Immature natural killer cell (primary cell): ENCODE data around the gene RAB15. TPM values are rescaled to one million over a fixed set of nuclear protein-coding genes. Genes with fewer than 3 reads are reported as not detected.

ENCODE experiments used
- DNase-seq, 3 donors: peaks; one replicate each; pipeline ENCODE4 v3.0.0; 2022; ENCODE audit warnings: mixed read lengths in 1 of 3
- H3K27ac Mint-ChIP-seq, 6 donors: one replicate each; pipeline ENCODE4 v1.8.0; 2020; ENCODE audit warnings: mixed read lengths in 6 of 6, mild to moderate bottlenecking in 5 of 6, inconsistent platforms in 4 of 6, moderate library complexity in 3 of 6
- H3K27me3 Mint-ChIP-seq, 3 donors: one replicate each; pipeline ENCODE4 v1.8.0; 2020 to 2021; ENCODE audit warnings: low read depth in 3 of 3, mild to moderate bottlenecking in 3 of 3, mixed read lengths in 3 of 3, moderate library complexity in 3 of 3, inconsistent platforms in 1 of 3
- H3K36me3 Mint-ChIP-seq, 3 donors: one replicate each; pipeline ENCODE4 v1.8.0; 2020; ENCODE audit warnings: mixed read lengths in 3 of 3, inconsistent platforms in 2 of 3, mild to moderate bottlenecking in 2 of 3
- H3K4me1 Mint-ChIP-seq, 2 donors: one replicate each; pipeline ENCODE4 v1.8.0; 2020; ENCODE audit warnings: inconsistent platforms in 2 of 2, mild to moderate bottlenecking in 2 of 2, mixed read lengths in 2 of 2, moderate library complexity in 1 of 2
- H3K4me3 Mint-ChIP-seq, 5 donors: one replicate each; pipeline ENCODE4 v1.8.0; 2020; ENCODE audit warnings: mild to moderate bottlenecking in 5 of 5, mixed read lengths in 5 of 5, inconsistent platforms in 3 of 5, moderate library complexity in 3 of 5
- H3K9me3 Mint-ChIP-seq, 6 donors: one replicate each; pipeline ENCODE4 v1.8.0; 2020; ENCODE audit warnings: mild to moderate bottlenecking in 6 of 6, mixed read lengths in 6 of 6, inconsistent platforms in 4 of 6, moderate library complexity in 3 of 6
- polyA plus RNA-seq, 3 donors: library from polyadenylated mRNA; unstranded; fragments of 300-500 nt; fragmentation: Illumina TruSeq; gene quantifications; one replicate each; pipeline ENCODE4 v1.2.3, GENCODE V29; 2021

Gene RAB15
- polyA plus RNA-seq, 3 donors from 2014 or later: 0.52 to 1.2 (median 1.1) TPM

GRCh38 chr14:64956697-64957406 is 15.3 kb downstream of the RAB15 start:
- H3K4me1 Mint-ChIP-seq: peaks cover 6 to 8% of the 10 kb centered on the region in 2 donors
- peaks cover 0 to 8% (median 4%) of the 10 kb centered on the region in 3 donors for H3K36me3 Mint-ChIP-seq
- no peaks in the 10 kb centered on the region for H3K9me3 Mint-ChIP-seq
- DNase-seq: no peak
- H3K4me3 Mint-ChIP-seq: no peak overlapping the region
- H3K27ac Mint-ChIP-seq: no peak overlapping the region
- no peaks in the 10 kb centered on the region for H3K27me3 Mint-ChIP-seq

GRCh38 chr14:64955297-64955696 is 16.8 kb downstream of the RAB15 start:
- no peaks in the 10 kb centered on the region for H3K27me3 Mint-ChIP-seq
- no peak overlapping the region for H3K4me3 Mint-ChIP-seq
- peaks cover 0 to 9% (median 4%) of the 10 kb centered on the region in 3 donors for H3K36me3 Mint-ChIP-seq
- no peak for DNase-seq
- H3K9me3 Mint-ChIP-seq: no peaks in the 10 kb centered on the region
- peaks cover under 1 to 4% of the 10 kb centered on the region in 2 donors for H3K4me1 Mint-ChIP-seq
- H3K27ac Mint-ChIP-seq: no peak overlapping the region

- Mint-ChIP-seq H3K27ac (no peak overlapping the region), H3K9me3 (no peaks in the 10 kb centered on the region), H3K4me1 (peaks cover 0 to 4% of the 10 kb centered on the region in 2 donors), H3K4me3 (no peak overlapping the region), H3K27me3 (no peaks in the 10 kb centered on the region), H3K36me3 (peaks cover 0 to 11% (median 6%) of the 10 kb centered on the region in 3 donors)
- DNase-seq: no peak
Observed at GRCh38 chr14:64954491-64955240, 17.5 kb downstream of the RAB15 start.

GRCh38 chr14:64953661-64954060 is 18.5 kb downstream of the RAB15 start:
- no peaks in the 10 kb centered on the region for H3K27me3 Mint-ChIP-seq
- H3K27ac Mint-ChIP-seq: peak overlapping the region in 1 of 6 donors; percentile 51
- no peak overlapping the region for H3K4me3 Mint-ChIP-seq
- no peak for DNase-seq
- H3K36me3 Mint-ChIP-seq: peaks cover 0 to 11% (median 7%) of the 10 kb centered on the region in 3 donors
- H3K9me3 Mint-ChIP-seq: no peaks in the 10 kb centered on the region
- peaks cover 0 to 4% of the 10 kb centered on the region in 2 donors for H3K4me1 Mint-ChIP-seq

GRCh38 chr14:64953310-64953654 is 18.9 kb downstream of the RAB15 start:
- H3K9me3 Mint-ChIP-seq: no peaks in the 10 kb centered on the region
- peaks cover 0 to 4% of the 10 kb centered on the region in 2 donors for H3K4me1 Mint-ChIP-seq
- no peak for DNase-seq
- H3K27me3 Mint-ChIP-seq: no peaks in the 10 kb centered on the region
- peak overlapping the region in 3 of 6 donors; percentile 33 to 53 (median 51) for H3K27ac Mint-ChIP-seq
- no peak overlapping the region for H3K4me3 Mint-ChIP-seq
- peaks cover 0 to 11% (median 7%) of the 10 kb centered on the region in 3 donors for H3K36me3 Mint-ChIP-seq

GRCh38 chr14:64952598-64953309 is 19.4 kb downstream of the RAB15 start:
- no peak overlapping the region for H3K4me3 Mint-ChIP-seq
- peaks cover 0 to 11% (median 7%) of the 10 kb centered on the region in 3 donors for H3K36me3 Mint-ChIP-seq
- peaks cover 0 to 4% of the 10 kb centered on the region in 2 donors for H3K4me1 Mint-ChIP-seq
- peak overlapping the region in 5 of 6 donors; percentile 6 to 59 (median 33) for H3K27ac Mint-ChIP-seq
- H3K27me3 Mint-ChIP-seq: no peaks in the 10 kb centered on the region
- no peak for DNase-seq
- H3K9me3 Mint-ChIP-seq: no peaks in the 10 kb centered on the region

GRCh38 chr14:64951724-64952123 is 20.4 kb downstream of the RAB15 start:
- no peaks in the 10 kb centered on the region for H3K27me3 Mint-ChIP-seq
- DNase-seq: no peak
- H3K4me3 Mint-ChIP-seq: no peak overlapping the region
- H3K27ac Mint-ChIP-seq: no peak overlapping the region
- H3K9me3 Mint-ChIP-seq: no peaks in the 10 kb centered on the region
- peaks cover 0 to 4% of the 10 kb centered on the region in 2 donors for H3K4me1 Mint-ChIP-seq
- peaks cover 0 to 11% (median 7%) of the 10 kb centered on the region in 3 donors for H3K36me3 Mint-ChIP-seq

GRCh38 chr14:64951291-64951690 is 20.8 kb downstream of the RAB15 start:
- DNase-seq: no peak
- H3K27me3 Mint-ChIP-seq: no peaks in the 10 kb centered on the region
- H3K4me1 Mint-ChIP-seq: peaks cover 4% of the 10 kb centered on the region in 2 donors
- H3K27ac Mint-ChIP-seq: peak overlapping the region in 1 of 6 donors; percentile 29
- H3K9me3 Mint-ChIP-seq: no peaks in the 10 kb centered on the region
- H3K4me3 Mint-ChIP-seq: no peak overlapping the region
- H3K36me3 Mint-ChIP-seq: peaks cover 0 to 15% (median 7%) of the 10 kb centered on the region in 3 donors

- DNase-seq: no peak
- no peaks in the 10 kb centered on the region for H3K27me3 Mint-ChIP-seq
- H3K27ac Mint-ChIP-seq: no peak overlapping the region
- H3K36me3 Mint-ChIP-seq: peaks cover 0 to 19% (median 7%) of the 10 kb centered on the region in 3 donors
- H3K4me3 Mint-ChIP-seq: no peak overlapping the region
- H3K4me1 Mint-ChIP-seq: peaks cover 4 to 8% of the 10 kb centered on the region in 2 donors
- H3K9me3 Mint-ChIP-seq: no peaks in the 10 kb centered on the region
Observed at GRCh38 chr14:64950889-64951288, 21.2 kb downstream of the RAB15 start.

- H3K27me3 Mint-ChIP-seq: no peaks in the 10 kb centered on the region
Observed at GRCh38 chr14:64948612-64949210, 23.4 kb downstream of the RAB15 start.

GRCh38 chr14:64947710-64948611 is 24.2 kb downstream of the RAB15 start:
- no peaks in the 10 kb centered on the region for H3K27me3 Mint-ChIP-seq
- no peak for DNase-seq
- peaks cover 26 to 29% of the 10 kb centered on the region in 2 donors for H3K4me1 Mint-ChIP-seq
- H3K9me3 Mint-ChIP-seq: no peaks in the 10 kb centered on the region
- no peak overlapping the region for H3K4me3 Mint-ChIP-seq
- H3K27ac Mint-ChIP-seq: no peak overlapping the region
- peaks cover 0 to 17% (median 3%) of the 10 kb centered on the region in 3 donors for H3K36me3 Mint-ChIP-seq

More at GRCh38 chr14:64948612-64949210, 23.4 kb downstream of the RAB15 start:
- DNase-seq: no peak
- Mint-ChIP-seq H3K27ac (no peak overlapping the region), H3K4me1 (peaks cover 20 to 22% of the 10 kb centered on the region in 2 donors), H3K4me3 (no peak overlapping the region), H3K36me3 (peaks cover 0 to 17% (median 3%) of the 10 kb centered on the region in 3 donors), H3K9me3 (no peaks in the 10 kb centered on the region)

GRCh38 chr14:64946310-64947045 is 25.7 kb downstream of the RAB15 start:
- no peak for DNase-seq
- Mint-ChIP-seq H3K9me3 (no peaks in the 10 kb centered on the region), H3K4me3 (no peak overlapping the region), H3K27ac (peak overlapping the region in 2 of 6 donors; percentile 24 to 40), H3K27me3 (no peaks in the 10 kb centered on the region), H3K4me1 (peaks cover 29 to 36% of the 10 kb centered on the region in 2 donors), H3K36me3 (peaks cover 0 to 17% (median 3%) of the 10 kb centered on the region in 3 donors)
